ENCODE results near the gene IRF4.

IRF4 gene

DNA sequence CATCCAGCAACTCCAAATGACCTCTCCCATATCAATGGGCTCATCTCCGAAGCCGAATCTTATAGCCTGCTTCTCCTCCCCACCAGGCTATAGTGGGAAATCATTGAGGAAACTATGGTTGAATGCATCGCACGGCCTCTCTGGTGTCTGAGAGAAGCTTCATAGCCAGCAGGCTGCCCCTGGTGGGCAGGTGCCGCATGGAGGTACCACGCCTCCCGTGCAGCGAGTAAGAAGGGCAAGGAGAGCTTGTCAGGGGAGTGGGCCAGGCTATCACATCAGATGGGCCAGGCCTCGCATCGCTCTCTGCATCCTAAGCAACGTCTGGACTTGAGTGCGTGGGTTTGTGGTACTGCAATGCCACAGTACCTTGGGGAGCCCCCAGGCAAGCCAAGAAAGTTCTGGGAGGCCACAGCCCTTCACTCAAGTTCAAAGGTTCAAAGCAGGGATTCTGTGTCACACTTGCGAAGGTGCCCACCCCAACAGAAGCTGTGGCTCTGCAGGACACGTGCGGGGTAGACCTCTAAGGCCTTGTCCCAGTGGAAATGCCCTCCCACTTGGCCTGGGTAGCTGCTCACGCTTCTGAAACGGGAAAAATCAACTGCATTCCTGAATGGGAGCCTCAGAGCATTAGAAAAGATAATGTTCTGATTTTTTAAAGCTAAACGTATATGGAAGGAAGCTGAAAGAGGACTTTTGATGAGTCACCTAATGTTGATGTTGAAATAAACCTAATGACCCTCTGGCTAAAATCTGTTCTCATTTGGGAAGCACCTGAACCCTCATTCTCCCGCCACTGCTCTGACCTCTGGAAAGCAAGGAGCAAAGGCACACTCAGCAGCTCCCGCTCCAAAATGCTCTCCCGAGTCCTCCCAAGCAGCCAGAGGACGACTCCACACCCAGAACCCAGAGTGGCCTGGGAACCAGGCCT is 8.4 kb upstream of the IRF4 start:
- DNase-seq, result no peak

DNA sequence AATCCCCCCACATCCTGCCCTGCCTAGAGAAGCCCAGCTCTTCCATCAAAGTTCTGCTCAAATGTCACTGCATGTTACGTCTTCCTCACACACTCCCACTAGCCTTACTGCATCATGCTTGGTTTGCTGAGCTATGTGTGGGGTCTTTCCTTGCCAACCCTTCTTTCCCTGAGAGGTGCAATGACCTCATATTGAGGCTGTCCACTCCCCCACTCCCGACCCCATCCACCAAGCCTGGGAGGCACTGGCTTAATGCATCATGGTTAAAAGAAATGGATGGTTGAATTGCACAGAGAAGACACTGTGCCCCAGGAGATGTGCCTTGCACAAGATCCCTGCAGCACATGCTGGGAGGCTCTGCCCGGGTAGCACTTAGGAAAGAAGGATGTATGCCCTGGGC is 7.7 kb upstream of the IRF4 start:
- DNase-seq, result no peak

DNA sequence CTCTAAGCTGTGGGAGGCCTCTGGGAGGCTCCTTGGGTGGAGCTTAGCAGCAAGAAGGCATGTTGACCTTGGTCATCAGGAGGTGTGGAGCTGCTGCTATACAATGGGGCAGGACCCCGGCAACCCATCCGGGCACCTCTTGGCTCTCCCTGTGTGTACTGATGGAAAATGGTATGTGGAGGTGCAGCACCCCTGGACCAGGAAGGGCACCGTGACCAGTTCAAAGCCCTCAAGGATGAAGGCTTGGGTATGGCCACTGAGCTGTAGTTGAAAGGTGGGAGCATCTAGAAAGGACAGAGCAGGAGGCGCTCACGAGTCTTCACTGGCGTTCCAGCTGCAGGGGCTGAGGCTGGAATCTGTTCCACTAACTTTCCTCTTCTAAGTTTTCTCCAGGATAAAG is 6.7 kb upstream of the IRF4 start:
- DNase-seq, result no peak

DNA sequence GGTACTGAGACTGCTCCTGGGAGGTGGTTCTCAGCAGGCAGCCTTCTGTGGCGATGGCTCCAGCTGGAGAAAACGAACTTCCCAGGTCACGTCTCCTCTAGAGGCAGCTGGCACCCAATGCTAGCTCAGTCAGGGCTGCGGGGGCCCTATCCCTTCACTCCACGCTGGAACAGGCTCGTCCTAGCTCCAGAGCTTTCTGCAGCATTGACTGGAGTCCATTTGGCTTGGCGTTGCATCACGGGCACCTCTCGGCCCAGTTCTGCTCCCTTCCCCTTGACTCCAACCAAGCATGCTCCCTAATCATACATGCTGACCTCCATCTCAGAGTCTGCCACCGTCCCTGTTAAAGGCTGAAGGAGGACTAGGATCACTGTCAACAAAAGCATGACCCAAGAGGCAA is 5.9 kb upstream of the IRF4 start:
- no peak for DNase-seq

DNA sequence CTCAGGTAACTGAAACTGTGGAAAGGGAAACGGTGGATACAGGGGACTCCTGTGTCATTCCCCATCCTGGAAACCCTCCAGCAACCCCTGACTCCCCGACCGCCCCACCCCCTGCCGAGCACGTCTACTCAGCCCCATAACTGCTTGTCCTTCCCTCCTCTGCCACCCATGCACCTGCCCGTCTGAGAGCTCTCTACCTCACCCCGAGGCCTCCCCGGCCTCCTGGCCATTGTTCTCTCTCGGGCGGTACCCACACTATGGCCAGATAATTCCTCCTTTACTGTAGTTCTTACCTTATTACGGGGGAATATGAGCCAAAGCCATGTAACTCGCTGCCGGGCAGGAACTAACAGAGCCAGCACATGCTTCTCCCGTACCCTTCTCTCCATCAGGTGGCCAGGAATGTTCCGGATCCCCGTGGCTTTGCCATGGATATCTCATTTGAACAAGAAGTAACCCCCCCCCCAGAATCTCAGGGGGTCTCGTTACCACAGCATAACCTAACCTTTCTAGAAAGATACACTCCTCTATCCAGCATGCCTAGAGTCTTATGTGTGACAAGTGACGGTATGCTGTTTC is 4.8 kb upstream of the IRF4 start:
- no peak for DNase-seq

DNA sequence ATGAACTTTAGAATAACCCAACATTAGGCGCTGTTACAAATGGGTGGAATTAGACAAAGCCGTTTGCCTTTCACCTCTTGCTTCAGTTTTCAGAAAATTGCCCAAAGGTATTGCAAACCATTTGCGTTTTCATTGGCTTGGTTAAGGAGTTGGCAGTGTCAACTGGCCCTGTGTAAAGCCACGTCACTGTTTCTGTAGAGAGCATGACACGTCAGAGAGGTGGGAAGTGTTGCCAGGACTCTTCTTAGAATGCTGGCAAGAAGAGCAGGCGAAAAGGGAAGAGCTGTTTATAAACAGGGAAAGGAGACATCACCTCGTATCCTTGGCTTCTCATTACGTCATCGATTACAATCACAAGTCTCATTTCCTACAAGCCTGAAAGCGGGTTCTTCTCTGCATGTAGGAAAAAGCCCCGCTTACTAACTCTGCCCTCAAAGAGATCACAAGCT is 4.2 kb upstream of the IRF4 start:
- DNase-seq, result no peak

DNA sequence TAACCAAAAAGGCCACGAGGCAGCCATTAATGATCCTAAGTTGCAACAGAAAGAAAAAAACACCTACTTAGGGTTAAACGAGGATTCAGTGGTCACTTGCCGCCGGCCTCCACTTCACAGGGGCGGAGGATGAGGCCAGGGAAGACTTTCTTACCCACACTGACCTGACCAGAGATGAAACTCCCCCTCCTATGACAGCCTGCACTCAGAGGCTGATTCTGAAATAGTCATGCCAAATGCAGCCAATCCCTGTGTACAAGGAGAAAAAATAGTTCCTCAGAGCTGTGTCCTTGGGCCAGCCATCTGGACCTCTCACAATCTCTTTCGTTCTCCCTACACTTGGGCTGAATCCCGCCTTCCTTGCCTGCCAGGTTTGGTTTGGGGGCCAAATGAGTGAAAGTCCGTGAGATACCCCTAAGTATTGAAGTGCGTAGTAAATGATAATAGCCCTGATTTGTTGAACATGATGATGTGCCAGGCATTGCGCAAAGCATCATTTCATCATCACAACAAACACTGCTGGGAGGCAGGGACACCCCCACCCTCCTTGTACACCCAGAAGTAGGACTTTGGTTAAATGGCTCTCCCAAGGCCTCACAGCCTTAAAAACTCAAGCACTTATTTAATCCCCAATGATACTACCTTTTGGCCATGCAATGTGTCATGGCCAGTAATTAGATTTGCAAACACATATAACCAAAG is 3.2 kb upstream of the IRF4 start:
- no peak for DNase-seq

DNA sequence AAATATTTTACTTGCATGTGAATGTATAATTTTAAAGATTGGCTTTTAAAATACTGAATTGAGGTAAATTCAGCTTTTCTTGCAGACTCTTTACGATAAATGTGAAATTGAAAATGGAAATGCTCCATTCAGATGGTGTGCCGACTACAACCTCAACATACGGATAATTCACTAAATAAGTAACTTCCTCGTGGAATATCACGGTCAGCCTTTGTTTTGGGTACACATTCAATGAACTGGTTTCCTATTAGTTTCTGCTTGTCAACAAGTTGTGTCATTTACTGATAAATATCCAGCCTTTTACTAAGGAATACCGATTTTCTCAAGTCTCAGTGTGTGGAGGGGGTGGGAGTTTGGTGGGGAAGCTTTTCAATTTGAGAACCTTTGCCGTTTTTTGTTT is 2.4 kb upstream of the IRF4 start:
- DNase-seq, result no peak

DNA sequence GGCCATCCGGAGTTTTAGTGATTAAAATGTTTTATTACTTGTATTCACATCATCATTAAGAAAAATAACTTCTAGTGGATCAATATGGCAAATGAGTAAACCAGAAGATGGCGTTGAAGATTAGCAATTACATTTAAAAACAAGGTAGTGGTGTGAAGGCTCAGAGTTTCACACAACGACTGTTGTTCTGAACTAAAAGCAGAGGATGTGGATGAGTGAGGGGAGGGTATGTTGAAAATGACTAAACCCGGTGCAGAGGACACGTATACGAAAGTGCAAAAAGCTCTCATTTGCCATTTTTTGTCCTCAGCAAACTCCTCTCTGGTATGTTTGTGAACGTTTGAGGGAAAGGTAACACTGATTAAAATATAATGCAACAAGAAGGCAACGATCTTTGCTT is 1.9 kb upstream of the IRF4 start:
- DNase-seq, result no peak

DNA sequence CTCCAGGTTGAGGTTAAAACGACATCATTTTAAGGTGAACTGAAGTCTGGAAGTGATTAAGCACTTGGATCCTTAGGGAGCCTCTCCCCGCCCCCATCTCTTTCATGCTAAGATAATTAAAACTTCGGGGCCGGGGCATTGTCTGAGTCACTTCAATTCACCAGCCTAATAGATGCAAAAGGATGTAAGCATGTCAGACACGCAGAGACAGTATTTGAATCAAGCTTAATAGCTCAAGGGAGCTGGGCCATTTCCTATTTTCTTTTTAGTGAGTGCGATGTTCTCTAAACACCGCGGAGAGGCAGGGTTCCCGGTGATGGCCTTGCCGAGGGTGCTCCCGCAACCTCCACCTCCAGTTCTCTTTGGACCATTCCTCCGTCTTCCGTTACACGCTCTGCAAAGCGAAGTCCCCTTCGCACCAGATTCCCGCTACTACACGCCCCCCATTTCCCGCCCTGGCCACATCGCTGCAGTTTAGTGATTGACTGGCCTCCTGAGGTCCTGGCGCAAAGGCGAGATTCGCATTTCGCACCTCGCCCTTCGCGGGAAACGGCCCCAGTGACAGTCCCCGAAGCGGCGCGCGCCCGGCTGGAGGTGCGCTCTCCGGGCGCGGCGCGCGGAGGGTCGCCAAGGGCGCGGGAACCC is 516 bp upstream of the IRF4 start:
- no peak for DNase-seq

DNA sequence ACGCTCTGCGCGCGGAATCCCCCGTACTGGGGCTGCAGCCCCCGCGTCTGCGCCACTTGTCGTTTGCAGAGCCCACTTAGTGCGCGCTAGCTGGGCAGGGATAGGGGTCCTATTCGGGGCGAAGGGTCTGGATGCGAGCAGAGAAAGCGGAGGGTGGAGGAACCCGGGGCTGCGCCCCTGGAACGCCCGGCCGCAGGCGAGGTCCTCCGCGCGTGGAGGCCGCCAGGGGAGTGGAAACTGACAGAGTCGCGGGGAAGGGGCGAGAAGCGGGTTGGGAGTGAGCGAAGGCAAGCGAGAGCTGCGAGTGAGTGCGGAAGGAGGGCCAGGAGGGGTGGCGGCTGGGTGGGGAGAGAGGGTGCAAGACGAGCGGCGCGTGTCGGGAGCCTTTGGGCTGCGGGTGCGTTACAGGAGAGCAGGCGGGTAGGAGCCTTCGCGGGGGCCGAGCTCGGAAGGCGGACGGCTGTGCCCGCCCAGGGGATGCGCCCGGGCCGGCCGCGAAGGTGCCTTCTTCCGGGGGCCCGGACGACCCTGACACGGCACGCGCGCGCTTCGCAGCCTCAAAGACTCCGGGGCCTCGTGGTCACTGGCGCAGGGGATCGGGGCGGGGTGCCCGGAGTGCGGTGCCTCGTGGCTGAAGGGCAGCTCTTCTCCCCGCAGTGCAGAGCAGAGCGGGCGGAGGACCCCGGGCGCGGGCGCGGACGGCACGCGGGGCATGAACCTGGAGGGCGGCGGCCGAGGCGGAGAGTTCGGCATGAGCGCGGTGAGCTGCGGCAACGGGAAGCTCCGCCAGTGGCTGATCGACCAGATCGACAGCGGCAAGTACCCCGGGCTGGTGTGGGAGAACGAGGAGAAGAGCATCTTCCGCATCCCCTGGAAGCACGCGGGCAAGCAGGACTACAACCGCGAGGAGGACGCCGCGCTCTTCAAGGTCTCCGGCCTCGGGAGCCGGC is 1.2 kb downstream of the IRF4 start:
- no peak for DNase-seq

DNA sequence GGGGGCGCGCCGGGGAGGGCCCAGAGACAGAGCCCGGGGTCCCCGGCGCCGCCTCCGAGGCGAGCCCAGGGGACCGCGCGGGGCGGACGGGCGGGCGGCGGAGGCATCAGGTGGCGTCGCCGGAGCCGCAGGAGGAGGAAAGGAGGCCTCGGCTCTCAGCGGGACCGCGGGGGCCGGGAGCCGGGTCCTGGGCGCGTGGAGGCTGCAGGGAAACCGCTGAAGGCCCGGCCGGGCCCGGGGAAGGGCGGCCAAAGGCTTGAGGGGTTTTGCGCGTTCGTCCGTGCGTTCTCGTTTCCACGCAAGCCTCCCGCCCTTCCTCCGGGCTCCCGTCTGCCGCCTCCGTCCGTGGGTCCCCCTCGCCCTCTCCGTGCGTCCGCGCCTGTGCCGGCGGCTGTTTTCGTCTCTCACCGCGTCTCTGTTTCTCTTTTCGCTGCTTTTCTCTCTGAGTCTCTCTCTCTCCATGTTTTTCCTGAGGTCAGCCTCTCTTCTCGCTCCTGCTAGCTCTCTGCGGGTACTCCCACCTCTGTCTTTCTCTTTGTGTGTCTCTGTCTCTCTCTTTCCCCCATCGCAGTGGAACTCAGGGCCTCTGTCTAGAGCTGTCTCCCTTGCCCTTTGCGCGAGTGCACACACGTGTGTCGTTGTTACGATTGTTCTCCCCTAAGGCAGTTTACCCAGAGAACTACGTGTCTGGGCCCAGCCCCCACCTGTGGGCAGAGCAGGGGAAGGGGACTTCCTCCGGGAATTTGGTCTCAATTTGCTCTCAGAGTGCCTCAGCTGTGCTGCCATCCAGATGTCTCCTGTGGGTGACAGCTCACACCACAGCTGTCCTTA is 2.1 kb downstream of the IRF4 start:
- DNase-seq, result no peak

DNA sequence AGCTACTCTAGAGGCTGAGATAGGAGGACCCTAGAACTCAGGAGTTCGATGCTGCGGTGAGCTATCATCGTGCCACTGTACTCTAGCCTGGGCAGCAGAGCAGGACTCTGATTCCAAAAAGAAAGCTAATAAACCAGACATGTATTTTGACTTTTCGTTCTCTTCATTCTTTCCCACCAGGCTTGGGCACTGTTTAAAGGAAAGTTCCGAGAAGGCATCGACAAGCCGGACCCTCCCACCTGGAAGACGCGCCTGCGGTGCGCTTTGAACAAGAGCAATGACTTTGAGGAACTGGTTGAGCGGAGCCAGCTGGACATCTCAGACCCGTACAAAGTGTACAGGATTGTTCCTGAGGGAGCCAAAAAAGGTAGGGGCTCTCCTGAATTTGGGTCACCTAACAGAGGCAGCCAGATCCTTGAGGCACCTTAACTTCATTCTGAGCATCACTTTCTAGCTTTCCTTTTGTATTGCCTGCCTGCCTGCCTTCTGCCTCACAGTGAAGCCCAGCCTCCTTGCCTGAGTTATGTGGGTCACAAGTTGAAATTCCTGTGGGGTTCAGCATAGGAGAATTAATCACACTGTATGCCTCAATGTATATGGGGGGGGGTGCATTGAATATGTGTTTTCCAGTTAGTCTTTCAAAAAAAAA is 3.2 kb downstream of the IRF4 start:
- DNase-seq, result no peak

DNA sequence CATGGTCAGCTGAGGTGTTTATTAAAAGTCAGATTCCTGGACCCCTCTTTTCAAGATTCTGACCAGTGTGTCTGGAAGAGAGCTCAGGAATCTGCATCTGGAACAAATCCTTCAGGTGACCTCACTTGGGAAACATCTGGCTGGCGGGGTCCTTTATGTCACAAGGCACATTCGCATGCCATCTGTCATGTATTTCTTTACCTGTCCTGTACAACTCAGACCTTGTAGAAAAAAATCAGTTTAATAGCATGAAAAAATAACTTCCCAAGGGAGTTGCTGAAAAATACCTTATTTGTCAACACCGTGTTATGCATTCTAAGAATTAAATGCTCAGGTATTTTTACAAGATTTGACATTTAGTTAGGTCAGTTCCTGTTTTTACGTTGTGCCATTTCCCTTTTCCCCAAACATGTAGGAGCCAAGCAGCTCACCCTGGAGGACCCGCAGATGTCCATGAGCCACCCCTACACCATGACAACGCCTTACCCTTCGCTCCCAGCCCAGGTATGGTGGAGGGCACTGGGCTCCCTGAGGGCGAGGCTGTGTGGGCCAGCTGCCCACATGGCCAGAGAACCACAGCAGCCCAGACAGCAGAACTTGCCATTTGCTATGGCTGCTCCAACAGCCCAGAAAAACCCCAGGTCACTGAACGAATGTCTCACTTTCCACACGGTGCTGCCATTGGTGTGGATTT is 4.0 kb downstream of the IRF4 start:
- DNase-seq, result no peak

DNA sequence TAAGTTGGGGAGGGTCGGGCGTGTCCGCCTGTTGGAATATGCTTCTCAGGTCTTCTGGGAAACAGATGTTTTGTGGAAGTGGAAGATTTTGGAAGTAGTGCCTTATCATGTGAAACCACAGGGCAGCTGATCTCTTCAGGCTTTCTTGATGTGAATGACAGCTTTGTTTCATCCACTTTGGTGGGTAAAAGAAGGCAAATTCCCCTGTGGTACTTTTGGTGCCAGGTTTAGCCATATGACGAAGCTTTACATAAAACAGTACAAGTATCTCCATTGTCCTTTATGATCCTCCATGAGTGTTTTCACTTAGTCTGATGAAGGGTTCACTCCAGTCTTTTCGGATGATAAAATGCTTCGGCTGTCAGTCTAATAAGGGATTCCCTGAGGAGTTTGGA is 4.6 kb downstream of the IRF4 start:
- no peak for DNase-seq

DNA sequence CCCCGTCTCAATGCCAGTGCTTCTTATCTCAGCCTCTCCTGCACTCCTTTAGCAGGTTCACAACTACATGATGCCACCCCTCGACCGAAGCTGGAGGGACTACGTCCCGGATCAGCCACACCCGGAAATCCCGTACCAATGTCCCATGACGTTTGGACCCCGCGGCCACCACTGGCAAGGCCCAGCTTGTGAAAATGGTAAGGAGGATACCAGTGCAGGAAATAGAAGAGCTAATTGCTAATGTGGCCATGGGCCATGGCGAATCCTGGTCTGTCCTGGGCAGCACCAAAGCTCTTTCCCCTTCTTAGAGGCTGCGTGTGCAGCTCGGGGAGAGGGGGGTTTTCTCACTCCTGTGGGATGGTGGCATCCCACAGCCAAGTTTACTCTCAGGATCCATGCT is 5.5 kb downstream of the IRF4 start:
- DNase-seq, result no peak

DNA sequence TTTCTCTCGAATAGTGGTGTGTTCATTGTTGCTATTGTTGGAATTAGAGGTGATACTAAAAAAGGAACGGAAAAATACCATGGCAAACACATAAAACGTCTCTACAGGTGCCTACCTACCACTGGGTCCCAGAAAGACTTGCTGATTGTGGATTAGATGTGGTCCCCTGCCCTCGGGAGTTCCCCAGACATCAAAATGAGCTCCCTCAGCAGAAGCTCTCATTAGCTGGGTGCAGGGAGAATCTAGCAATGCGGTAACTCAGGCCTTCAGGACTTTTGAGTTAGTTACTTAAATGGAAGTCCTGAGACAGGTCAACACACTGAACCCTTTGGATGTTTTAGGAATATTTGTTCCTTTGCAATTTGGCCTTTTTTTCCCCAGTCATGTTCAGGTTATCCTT is 6.1 kb downstream of the IRF4 start:
- DNase-seq, result no peak

DNA sequence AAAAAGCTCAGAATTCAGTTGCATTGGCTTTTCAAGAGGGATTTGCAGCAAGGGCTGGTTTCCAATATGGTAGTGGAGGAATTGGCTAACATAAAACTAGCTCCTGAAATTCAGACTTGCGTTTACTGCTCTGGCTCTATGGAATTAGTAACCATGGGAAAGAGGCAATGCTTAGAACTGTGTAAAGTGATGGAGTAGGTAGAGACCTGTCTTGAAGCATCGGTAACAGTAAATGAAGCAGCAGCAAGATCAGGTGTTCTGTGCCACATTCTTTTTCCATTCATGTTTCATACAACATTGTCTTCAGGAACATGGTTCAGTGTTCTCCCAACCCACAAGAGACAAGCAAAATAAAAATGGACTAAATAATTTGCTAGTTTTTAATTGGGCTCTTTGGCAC is 6.5 kb downstream of the IRF4 start:
- DNase-seq, result no peak

DNA sequence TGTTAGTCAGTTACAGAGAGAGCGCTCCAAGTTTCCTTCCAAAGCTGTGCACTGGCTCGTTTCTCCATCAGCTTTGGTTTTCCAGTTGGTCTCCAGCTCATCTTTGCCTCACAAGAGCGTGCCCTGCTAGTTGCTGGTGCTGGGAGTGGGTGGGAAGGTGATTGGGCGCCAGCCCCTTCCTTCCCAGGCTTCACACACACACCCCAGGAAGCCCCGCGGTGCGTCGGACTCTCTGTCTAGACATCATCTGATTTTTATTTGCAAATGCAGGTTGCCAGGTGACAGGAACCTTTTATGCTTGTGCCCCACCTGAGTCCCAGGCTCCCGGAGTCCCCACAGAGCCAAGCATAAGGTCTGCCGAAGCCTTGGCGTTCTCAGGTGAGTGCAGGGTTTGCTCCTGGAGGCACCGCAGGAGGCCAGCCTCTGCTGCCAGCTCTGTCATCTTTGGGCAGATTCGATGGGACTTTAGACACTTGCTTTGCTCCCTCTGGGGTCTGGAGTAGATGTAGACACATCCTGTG is 7.1 kb downstream of the IRF4 start:
- no peak for DNase-seq

All from NCI-H2081 treated with DMSO at 0.1 percent for 48 hours (cell line).